Suprapubic skin (tissue), 4 donors: ENCODE data around the gene SLC35D1. TPM values are rescaled to one million over a fixed set of nuclear protein-coding genes. Genes with fewer than 3 reads are reported as not detected.
"Not testable (repeated sequence)": the region's sequence is repeated elsewhere in the genome, so short reads cannot be mapped to it uniquely, and the experiment has no call there.

Experiments
- DNase-seq, 2 donors: peaks; one replicate each; pipeline ENCODE4 v3.0.0-alpha.2; 2019; ENCODE audit warnings: low spot score in 2 of 2
- H3K27ac ChIP-seq: fragments of 200-600 bp; sonication (generic); one replicate; pipeline ENCODE4 v1.5.1; 2019
- H3K27me3 ChIP-seq: fragments of 200-600 bp; sonication (generic); one replicate; pipeline ENCODE4 v1.5.1; 2019
- H3K36me3 ChIP-seq: fragments of 200-600 bp; sonication (generic); one replicate; pipeline ENCODE4 v1.5.1; 2019
- H3K4me1 ChIP-seq: fragments of 200-600 bp; sonication (generic); one replicate; pipeline ENCODE4 v1.5.1; 2019
- H3K4me3 ChIP-seq: fragments of 200-600 bp; sonication (generic); one replicate; pipeline ENCODE4 v1.5.1; 2019; ENCODE audit warnings: mild to moderate bottlenecking
- H3K9me3 ChIP-seq: fragments of 200-600 bp; sonication (generic); one replicate; pipeline ENCODE4 v1.5.1; 2019
- CTCF ChIP-seq, 2 donors: fragments of 200-600 bp in 1 of 2; fragments of 450-650 bp in 1 of 2; sonication (generic) in 1 of 2; IDR thresholded peaks; one replicate each; pipeline ENCODE4 v1.5.1; 2016 to 2019; ENCODE audit warnings: antibody characterized with exemption in 2 of 2, mild to moderate bottlenecking in 1 of 2, moderate library complexity in 1 of 2
- EP300 ChIP-seq: sonication (generic); formaldehyde crosslinking; IDR thresholded peaks from one replicate; pipeline ENCODE4 v1.6.1; 2017; ENCODE audit warnings: antibody characterized with exemption
- POLR2A ChIP-seq, 2 donors: fragments of 450-650 bp; IDR thresholded peaks; one replicate each; pipeline ENCODE4 v1.6.1; 2017; ENCODE audit warnings: antibody characterized with exemption in 2 of 2, mild to moderate bottlenecking in 2 of 2, moderate library complexity in 2 of 2
- POLR2AphosphoS5 ChIP-seq, 3 donors: sonication (generic); formaldehyde crosslinking; IDR thresholded peaks; one replicate each; pipeline ENCODE4 v1.6.1; 2017; ENCODE audit warnings: antibody characterized with exemption in 3 of 3
- WGBS: methylation state at CpG from one replicate; pipeline ENCODE4 v1.1.5; 2018; 5-methylcytosine and 5-hydroxymethylcytosine counted together
- total RNA-seq, 4 donors: library from RNA; depleted of rRNA; stranded (reverse); fragments of >200 nt; gene quantifications; one replicate each; pipeline ENCODE4 v1.1.0, GENCODE V29; 2016

The SLC35D1 gene
- total RNA-seq, 4 donors from 2014 or later = 11.3 to 20.3 (median 17.4) TPM

GRCh38 chr1:66985835-66986234, 68.1 kb downstream of the SLC35D1 start:
- 31% methylated on average over 1 of the region's 1 CpG for WGBS
- no peak for DNase-seq
- no peaks in the 10 kb centered on the region for H3K9me3 ChIP-seq
- H3K36me3 ChIP-seq = peaks cover 64% of the 10 kb centered on the region
- no peak overlapping the region for H3K27ac ChIP-seq
- H3K4me3 ChIP-seq = no peak overlapping the region
- no peaks in the 10 kb centered on the region for H3K4me1 ChIP-seq
- TF ChIP-seq EP300 (no peak), CTCF (IDR thresholded peaks at IDR 0.05) (no peak), POLR2AphosphoS5 (IDR thresholded peaks at IDR 0.05) (no peak), POLR2A (IDR thresholded peaks at IDR 0.05) (no peak)
- no peaks in the 10 kb centered on the region for H3K27me3 ChIP-seq

GRCh38 chr1:66984491-66984890, 69.5 kb downstream of the SLC35D1 start:
- Histone ChIP-seq H3K27ac (no peak overlapping the region), H3K36me3 (peaks cover 63% of the 10 kb centered on the region)

GRCh38 chr1:66982561-66983260, 71.2 kb downstream of the SLC35D1 start:
- Histone ChIP-seq H3K36me3 (peaks cover 72% of the 10 kb centered on the region), H3K9me3 (no peaks in the 10 kb centered on the region), H3K27me3 (no peaks in the 10 kb centered on the region), H3K27ac (no peak overlapping the region), H3K4me3 (no peak overlapping the region), H3K4me1 (no peaks in the 10 kb centered on the region)
- no peak for TF ChIP-seq EP300
- TF ChIP-seq CTCF (IDR thresholded peaks at IDR 0.05) = no peak
- no peak for TF ChIP-seq POLR2AphosphoS5 (IDR thresholded peaks at IDR 0.05)
- TF ChIP-seq POLR2A (IDR thresholded peaks at IDR 0.05) = no peak
- 98% methylated on average over 4 of the region's 4 CpGs for WGBS
- DNase-seq = no peak

More at GRCh38 chr1:66984491-66984890, 69.5 kb downstream of the SLC35D1 start:
- Histone ChIP-seq H3K4me1 (no peaks in the 10 kb centered on the region), H3K9me3 (no peaks in the 10 kb centered on the region), H3K4me3 (no peak overlapping the region), H3K27me3 (no peaks in the 10 kb centered on the region)
- TF ChIP-seq CTCF (IDR thresholded peaks at IDR 0.05) (no peak), EP300 (no peak), POLR2AphosphoS5 (IDR thresholded peaks at IDR 0.05) (no peak), POLR2A (IDR thresholded peaks at IDR 0.05) (no peak)
- 97% methylated on average over 1 of the region's 1 CpG for WGBS
- no peak for DNase-seq

GRCh38 chr1:66981679-66982078, 72.3 kb downstream of the SLC35D1 start:
- Histone ChIP-seq H3K27me3 (no peaks in the 10 kb centered on the region), H3K27ac (no peak overlapping the region), H3K4me1 (no peaks in the 10 kb centered on the region), H3K36me3 (peaks cover 79% of the 10 kb centered on the region), H3K4me3 (peak overlapping the region; percentile 21), H3K9me3 (no peaks in the 10 kb centered on the region)
- 60% methylated on average over 4 of the region's 4 CpGs for WGBS
- no peak for TF ChIP-seq POLR2A (IDR thresholded peaks at IDR 0.05)
- TF ChIP-seq CTCF (IDR thresholded peaks at IDR 0.05) = no peak
- no peak for TF ChIP-seq POLR2AphosphoS5 (IDR thresholded peaks at IDR 0.05)
- no peak for TF ChIP-seq EP300
- DNase-seq = no peak

- no peak for DNase-seq
- Histone ChIP-seq H3K4me1 (no peaks in the 10 kb centered on the region), H3K27me3 (no peaks in the 10 kb centered on the region), H3K36me3 (peaks cover 74% of the 10 kb centered on the region), H3K4me3 (no peak overlapping the region), H3K27ac (peak overlapping the region; percentile 44), H3K9me3 (no peaks in the 10 kb centered on the region)
- TF ChIP-seq CTCF (IDR thresholded peaks at IDR 0.05) = no peak
- no peak for TF ChIP-seq POLR2A (IDR thresholded peaks at IDR 0.05)
- TF ChIP-seq POLR2AphosphoS5 (IDR thresholded peaks at IDR 0.05) = no peak
- TF ChIP-seq EP300 = no peak
- WGBS = 81% methylated on average over 1 of the region's 1 CpG
These were observed 73.1 kb downstream of the SLC35D1 start for GRCh38 chr1:66980745-66981367.

GRCh38 chr1:66979621-66980020, 74.3 kb downstream of the SLC35D1 start:
- H3K4me1 ChIP-seq, DNase-seq, H3K27me3 ChIP-seq, H3K27ac ChIP-seq, H3K4me3 ChIP-seq, H3K9me3 ChIP-seq: not testable (repeated sequence)
- 97% methylated on average over 11 of the region's 11 CpGs for WGBS
- peaks cover 80% of the 10 kb centered on the region for H3K36me3 ChIP-seq
